K562 (cell line): Measurements from ENCODE around the gene MND1.

Experiments
- CTCF ChIP-seq, 3 experiments: IDR thresholded peaks in 2 of 3; conservative IDR thresholded peaks in 1 of 3; 2 replicates each; pipeline ENCODE4 v1.5.1; 2011 to 2012; ENCODE audit warnings: low read length in 3 of 3, mild to moderate bottlenecking in 3 of 3, control low read depth in 2 of 3, improper control_type of control experiment in 1 of 3, inconsistent platforms in 1 of 3, low read depth in 1 of 3, mixed read lengths in 1 of 3, moderate library complexity in 1 of 3; ENCODE audit not compliant: insufficient read depth in 2 of 3
- KDM1A ChIP-seq, 2 experiments: fragments of 450-650 bp; IDR thresholded peaks; 2 replicates each; pipeline ENCODE4 v1.6.1; 2016; ENCODE audit warnings: mild to moderate bottlenecking in 2 of 2
- NR3C1 ChIP-seq: sonication (generic); formaldehyde crosslinking; IDR thresholded peaks from 2 replicates; pipeline ENCODE4 v1.8.1; 2022; ENCODE audit warnings: missing genetic modification reagents
- SRSF3 ChIP-seq: fragments of 200-400 bp; formaldehyde crosslinking; IDR thresholded peaks from 2 replicates; pipeline ENCODE4 v1.6.1; 2016; ENCODE audit warnings: mild to moderate bottlenecking, low read length, moderate library complexity; ENCODE audit not compliant: insufficient read depth
- ZFPM2 ChIP-seq: fragments of 250-450 bp; sonication (Bioruptor Pico); IDR thresholded peaks from 2 replicates; pipeline ENCODE4 v1.5.1; 2022; ENCODE audit warnings: mild to moderate bottlenecking
- TF ChIP-seq, protein P1 (sequence below): sonication (generic); formaldehyde crosslinking; IDR thresholded peaks from 2 replicates; pipeline ENCODE4 v1.8.0; 2022; ENCODE audit warnings: mild to moderate bottlenecking, missing genetic modification reagents

DNA sequence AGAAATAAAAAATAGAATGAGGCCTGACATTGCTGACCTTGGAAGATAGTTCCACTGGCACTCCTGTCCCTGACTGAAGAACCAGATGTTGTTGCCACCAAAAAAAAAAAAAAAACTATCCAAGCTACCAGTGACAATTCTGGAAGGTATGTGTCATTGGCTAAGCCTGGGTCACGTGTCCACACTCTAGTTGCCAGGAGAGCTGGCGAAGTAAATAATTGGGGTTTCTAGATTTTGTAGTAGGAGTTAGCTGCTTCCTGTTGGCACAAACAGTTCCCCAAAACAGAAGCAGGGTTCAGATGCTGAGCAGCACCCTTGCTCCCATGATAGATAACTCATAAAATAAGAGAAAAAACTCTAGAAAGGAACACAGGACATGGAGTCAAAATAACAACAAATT lies 20.5 kb downstream of the MND1 start:
- TF ChIP-seq NR3C1 (CRISPR knock-in tag): no peak
- TF ChIP-seq KDM1A (IDR thresholded peaks at IDR 0.05): no peak
- TF ChIP-seq CTCF (IDR thresholded peaks at IDR 0.05 in 2 of 3, conservative IDR thresholded peaks at IDR 0.05 in 1 of 3; ENCODE audit: insufficient read depth in 2 of 3, low read depth in 1 of 3, low read length in 3 of 3): no peak
- TF ChIP-seq, protein P1, sequence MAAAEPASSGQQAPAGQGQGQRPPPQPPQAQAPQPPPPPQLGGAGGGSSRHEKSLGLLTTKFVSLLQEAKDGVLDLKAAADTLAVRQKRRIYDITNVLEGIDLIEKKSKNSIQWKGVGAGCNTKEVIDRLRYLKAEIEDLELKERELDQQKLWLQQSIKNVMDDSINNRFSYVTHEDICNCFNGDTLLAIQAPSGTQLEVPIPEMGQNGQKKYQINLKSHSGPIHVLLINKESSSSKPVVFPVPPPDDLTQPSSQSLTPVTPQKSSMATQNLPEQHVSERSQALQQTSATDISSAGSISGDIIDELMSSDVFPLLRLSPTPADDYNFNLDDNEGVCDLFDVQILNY (CRISPR knock-in tag): no peak
- no peak for TF ChIP-seq ZFPM2
- TF ChIP-seq SRSF3: no peak
